ENCODE data around the gene C19orf53. TPM values are rescaled to one million over a fixed set of nuclear protein-coding genes. Genes with fewer than 3 reads are reported as not detected.

C19orf53 gene
- total RNA-seq, 1 donor from 2014 or later, result 68.0 TPM

- no peaks in the 10 kb centered on the region for H3K27me3 ChIP-seq (ENCODE audit: low read depth)
- ATAC-seq, result no peak
- TF ChIP-seq, protein P1, sequence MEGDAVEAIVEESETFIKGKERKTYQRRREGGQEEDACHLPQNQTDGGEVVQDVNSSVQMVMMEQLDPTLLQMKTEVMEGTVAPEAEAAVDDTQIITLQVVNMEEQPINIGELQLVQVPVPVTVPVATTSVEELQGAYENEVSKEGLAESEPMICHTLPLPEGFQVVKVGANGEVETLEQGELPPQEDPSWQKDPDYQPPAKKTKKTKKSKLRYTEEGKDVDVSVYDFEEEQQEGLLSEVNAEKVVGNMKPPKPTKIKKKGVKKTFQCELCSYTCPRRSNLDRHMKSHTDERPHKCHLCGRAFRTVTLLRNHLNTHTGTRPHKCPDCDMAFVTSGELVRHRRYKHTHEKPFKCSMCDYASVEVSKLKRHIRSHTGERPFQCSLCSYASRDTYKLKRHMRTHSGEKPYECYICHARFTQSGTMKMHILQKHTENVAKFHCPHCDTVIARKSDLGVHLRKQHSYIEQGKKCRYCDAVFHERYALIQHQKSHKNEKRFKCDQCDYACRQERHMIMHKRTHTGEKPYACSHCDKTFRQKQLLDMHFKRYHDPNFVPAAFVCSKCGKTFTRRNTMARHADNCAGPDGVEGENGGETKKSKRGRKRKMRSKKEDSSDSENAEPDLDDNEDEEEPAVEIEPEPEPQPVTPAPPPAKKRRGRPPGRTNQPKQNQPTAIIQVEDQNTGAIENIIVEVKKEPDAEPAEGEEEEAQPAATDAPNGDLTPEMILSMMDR (IDR thresholded peaks at IDR 0.05), result no peak
- peaks cover under 1% of the 10 kb centered on the region for H3K36me3 ChIP-seq
- DNase-seq, result no peak
- no peak overlapping the region for H3K27ac ChIP-seq
- peaks cover 25% of the 10 kb centered on the region for H3K4me1 ChIP-seq
- H3K4me3 ChIP-seq, result no peak overlapping the region
- no peaks in the 10 kb centered on the region for H3K9me3 ChIP-seq
- intact Hi-C loops (cut with DNase I), result no loop called here
Observed at GRCh38 chr19:13799669-13800068, 25.4 kb downstream of the C19orf53 start.

GRCh38 chr19:13803038-13803437 is 28.8 kb downstream of the C19orf53 start:
- H3K27me3 ChIP-seq (ENCODE audit: low read depth), result no peaks in the 10 kb centered on the region
- H3K4me3 ChIP-seq, result no peak overlapping the region
- intact Hi-C loops (cut with DNase I), result no loop called here
- H3K4me1 ChIP-seq, result peaks cover 3% of the 10 kb centered on the region
- ATAC-seq (peak; percentile 81 to 83), DNase-seq (peak; percentile 76)
- TF ChIP-seq, protein P1 (IDR thresholded peaks at IDR 0.05), result no peak
- H3K27ac ChIP-seq, result peak overlapping the region; percentile 31
- H3K36me3 ChIP-seq, result peaks cover 10% of the 10 kb centered on the region
- no peaks in the 10 kb centered on the region for H3K9me3 ChIP-seq

DNA sequence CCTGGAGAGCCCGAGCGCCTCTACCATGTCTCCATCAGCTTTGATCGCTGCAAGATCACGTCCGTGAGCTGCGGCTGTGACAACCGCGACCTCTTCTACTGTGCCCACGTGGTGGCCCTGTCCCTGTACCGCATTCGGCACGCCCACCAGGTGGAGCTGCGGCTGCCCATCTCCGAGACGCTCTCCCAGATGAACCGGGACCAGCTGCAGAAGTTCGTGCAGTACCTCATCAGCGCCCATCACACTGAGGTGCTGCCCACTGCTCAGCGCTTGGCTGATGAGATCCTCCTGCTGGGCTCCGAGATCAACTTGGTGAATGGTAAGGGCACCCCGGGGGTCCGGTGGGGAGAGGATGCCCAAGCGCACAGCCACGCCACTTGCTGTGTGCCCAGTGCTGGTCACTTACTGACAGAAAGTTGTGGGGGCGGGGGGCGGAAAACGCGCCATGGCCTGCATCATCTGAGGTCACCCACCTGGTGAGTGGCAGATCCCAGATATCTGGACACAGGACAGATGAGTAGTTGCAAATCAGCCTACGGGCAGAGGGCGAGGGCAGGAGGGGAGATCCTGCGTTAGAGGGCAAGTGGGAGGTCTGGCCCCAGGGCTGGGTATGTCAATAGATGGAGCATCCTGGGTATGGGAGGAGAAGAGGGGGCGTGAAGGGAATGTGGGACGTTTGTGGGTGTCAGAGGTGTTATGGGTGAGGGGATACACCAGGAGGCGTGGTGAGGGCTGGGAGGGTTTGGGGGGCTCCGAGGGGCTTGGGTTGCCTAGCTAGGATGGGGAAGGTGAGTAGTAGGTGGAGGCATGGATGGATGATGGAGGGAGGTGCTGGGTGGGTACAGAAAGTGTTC is 30.8 kb downstream of the C19orf53 start:
- TF ChIP-seq, protein P1 (IDR thresholded peaks at IDR 0.05), result peak; percentile 31
- intact Hi-C loops (cut with DNase I), result no loop called here
- no peaks in the 10 kb centered on the region for H3K4me1 ChIP-seq
- ATAC-seq, result peak in 1 of 2 donors; percentile 19
- H3K27me3 ChIP-seq (ENCODE audit: low read depth), result no peaks in the 10 kb centered on the region
- H3K27ac ChIP-seq, result no peak overlapping the region
- H3K4me3 ChIP-seq, result no peak overlapping the region
- H3K36me3 ChIP-seq, result peaks cover 27% of the 10 kb centered on the region
- H3K9me3 ChIP-seq, result no peaks in the 10 kb centered on the region
- peak; percentile 57 for DNase-seq

GRCh38 chr19:13806728-13807127 is 32.5 kb downstream of the C19orf53 start:
- peaks cover 33% of the 10 kb centered on the region for H3K36me3 ChIP-seq

GRCh38 chr19:13807421-13808021 is 33.3 kb downstream of the C19orf53 start:
- intact Hi-C loops (cut with DNase I), result no loop called here
- TF ChIP-seq, protein P1 (IDR thresholded peaks at IDR 0.05), result no peak
- Histone ChIP-seq H3K27ac (no peak overlapping the region), H3K36me3 (peaks cover 35% of the 10 kb centered on the region), H3K27me3 (ENCODE audit: low read depth) (no peaks in the 10 kb centered on the region), H3K9me3 (no peaks in the 10 kb centered on the region), H3K4me1 (no peaks in the 10 kb centered on the region), H3K4me3 (no peak overlapping the region)
- DNase-seq (no peak), ATAC-seq (no peak)

More at GRCh38 chr19:13806728-13807127, 32.5 kb downstream of the C19orf53 start:
- H3K27me3 ChIP-seq (ENCODE audit: low read depth), result no peaks in the 10 kb centered on the region
- ATAC-seq (no peak), DNase-seq (no peak)
- TF ChIP-seq, protein P1 (IDR thresholded peaks at IDR 0.05), result no peak
- H3K4me3 ChIP-seq, result no peak overlapping the region
- intact Hi-C loops (cut with DNase I), result no loop called here
- no peaks in the 10 kb centered on the region for H3K9me3 ChIP-seq
- H3K4me1 ChIP-seq, result no peaks in the 10 kb centered on the region
- no peak overlapping the region for H3K27ac ChIP-seq
